ENCODE measurements around the gene KCNE1.
"Not testable (repeated sequence)": the region's sequence is repeated elsewhere in the genome, so short reads cannot be mapped to it uniquely, and the experiment has no call there.

The KCNE1 gene

DNA sequence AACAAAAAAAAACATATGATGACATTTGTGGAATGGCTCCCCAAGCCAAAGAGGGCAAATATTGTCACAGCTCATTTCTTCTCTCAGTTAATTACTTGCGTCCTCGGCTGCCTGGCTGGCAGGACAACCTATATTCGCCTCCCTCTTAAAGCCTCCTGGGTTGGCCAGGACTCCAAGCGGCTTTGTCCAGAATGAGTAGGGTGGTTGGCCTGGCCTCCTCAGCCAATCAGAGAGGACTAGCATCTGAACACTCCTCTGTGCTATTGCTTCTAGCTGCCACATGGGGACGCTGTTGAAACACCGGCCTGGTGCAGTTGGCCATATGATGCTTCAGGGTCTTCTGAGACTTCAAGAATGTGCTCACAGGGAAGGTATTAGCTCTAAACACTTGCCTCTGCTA is 83.6 kb downstream of the KCNE1 start:
- not testable (repeated sequence) for DNase-seq (ENCODE audit: insufficient read length, low spot score); FAIRE-seq

DNA sequence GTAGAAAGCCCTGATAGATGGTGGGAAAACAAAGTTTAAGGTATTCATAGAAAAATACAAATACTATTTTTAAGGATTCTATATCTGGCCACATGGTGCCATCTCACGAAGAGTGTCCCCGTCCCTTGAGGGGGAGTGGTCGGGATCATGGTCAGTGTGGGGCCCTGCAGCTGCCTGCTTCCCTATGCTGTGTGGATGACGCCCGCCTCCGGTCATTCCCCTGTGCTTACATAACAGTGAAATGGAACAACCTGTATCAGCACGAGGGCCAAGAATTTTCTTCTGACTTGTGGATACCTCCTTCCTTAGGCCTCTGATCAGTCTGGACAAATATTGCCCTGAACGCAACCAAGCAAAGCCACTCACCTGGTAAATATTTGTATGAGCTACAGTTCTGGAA is 84.7 kb downstream of the KCNE1 start:
- DNase-seq (ENCODE audit: insufficient read length, low spot score); FAIRE-seq: not testable (repeated sequence)

DNA sequence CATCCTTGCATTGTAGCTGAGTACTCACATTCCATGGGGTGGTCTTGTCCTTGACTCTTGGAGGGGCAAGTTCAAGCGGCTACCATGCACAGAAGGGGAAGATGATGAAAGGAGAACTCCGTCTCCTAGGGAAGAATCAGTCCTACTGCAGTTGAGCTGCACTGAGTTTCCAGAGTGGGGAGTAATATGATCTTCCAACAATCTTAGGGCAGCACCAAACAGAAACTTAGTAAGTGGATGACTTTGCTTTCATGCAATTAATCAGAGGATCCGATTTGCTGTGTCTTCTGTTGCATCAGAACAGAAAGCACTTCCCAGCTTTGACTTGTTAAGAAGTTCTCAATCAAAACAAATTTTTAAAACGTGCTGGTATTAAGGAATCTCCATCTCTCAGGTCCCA is 88.2 kb downstream of the KCNE1 start, which contains the start of gene SMIM34:
Gene SMIM34 (minus strand): TSS at position 147 of the 400 bp plus-strand sequence. CDS start 112 bp downstream, at position 35.
- FAIRE-seq; DNase-seq (ENCODE audit: insufficient read length, low spot score): not testable (repeated sequence)

DNA sequence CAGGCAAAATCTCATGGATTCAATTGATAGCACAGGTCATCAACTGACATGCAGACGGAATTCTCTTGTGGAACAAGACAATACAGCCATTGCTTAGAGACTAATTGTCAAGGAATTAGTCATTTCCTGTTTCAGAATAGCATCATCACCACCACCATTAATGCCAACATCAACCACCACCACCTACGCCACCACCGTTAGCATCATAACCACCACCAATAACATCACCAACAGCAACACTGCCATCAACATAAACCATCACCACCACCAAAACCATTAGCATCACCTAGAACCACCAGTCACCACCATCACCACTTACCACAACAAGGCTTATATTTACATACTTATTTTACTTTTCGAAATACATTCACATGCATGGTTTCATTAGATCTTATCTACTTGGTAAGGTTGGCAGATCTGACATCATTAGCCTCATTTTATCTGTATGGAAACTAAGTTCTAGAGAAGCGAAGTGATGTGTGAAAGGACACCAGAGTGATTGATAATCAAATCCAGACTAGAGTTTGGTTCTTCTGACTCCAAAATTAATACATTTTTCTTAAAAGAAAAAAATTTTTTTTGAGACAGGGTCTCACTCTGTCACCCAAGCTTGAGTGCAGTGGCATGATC is 94.4 kb downstream of the KCNE1 start:
- DNase-seq (ENCODE audit: insufficient read length, low spot score); FAIRE-seq: not testable (repeated sequence)

DNA sequence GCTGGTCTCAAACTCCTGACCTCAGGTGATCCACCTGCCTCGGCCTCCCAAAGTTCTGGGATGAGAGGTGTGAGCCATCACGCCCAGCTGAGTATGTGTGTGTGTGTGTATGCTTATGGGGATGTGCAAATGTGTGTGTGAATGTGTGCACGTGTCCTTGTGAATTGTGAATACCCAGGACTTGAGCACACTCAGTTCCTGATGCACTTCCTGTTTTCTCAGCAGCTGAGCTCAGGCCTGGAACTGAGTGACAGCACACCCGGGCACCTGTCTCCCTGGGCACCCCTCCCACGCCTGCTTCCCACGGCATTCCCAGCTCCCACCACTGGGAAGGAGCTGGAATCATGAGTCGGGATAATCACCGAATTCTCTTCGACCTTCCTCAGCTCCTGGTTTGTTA is 104.7 kb downstream of the KCNE1 start:
- not testable (repeated sequence) for FAIRE-seq; DNase-seq (ENCODE audit: insufficient read length, low spot score)

GRCh38 chr21:34406676-34407075 is 105.3 kb downstream of the KCNE1 start:
- not testable (repeated sequence) for FAIRE-seq; DNase-seq (ENCODE audit: insufficient read length, low spot score)

- DNase-seq (ENCODE audit: insufficient read length, low spot score); FAIRE-seq: not testable (repeated sequence)
Measured at GRCh38 chr21:34406102-34406501, 105.9 kb downstream of the KCNE1 start.

DNA sequence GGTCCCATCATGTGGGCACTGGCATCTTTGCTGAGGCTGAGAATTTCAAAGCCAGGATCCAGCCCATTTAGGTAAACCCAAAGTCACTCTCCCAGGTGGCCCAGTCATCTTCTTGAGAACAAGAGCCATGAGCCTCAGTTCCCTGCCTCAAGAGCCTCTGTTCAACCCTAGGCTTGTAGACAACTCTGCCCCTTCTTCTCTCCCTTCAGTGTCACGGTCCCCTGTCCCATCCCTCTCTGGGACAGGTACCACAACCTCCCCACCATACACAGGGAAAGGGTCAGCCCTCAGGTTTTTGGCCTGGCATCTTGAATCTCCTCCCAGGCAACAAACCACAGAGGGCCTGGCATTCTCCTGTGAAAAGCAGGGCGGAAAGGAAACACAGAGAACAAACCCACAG is 106.3 kb downstream of the KCNE1 start:
- not testable (repeated sequence) for FAIRE-seq; DNase-seq (ENCODE audit: insufficient read length, low spot score)

GRCh38 chr21:34404742-34405141 is 107.3 kb downstream of the KCNE1 start:
- DNase-seq (ENCODE audit: insufficient read length, low spot score); FAIRE-seq: not testable (repeated sequence)

DNA sequence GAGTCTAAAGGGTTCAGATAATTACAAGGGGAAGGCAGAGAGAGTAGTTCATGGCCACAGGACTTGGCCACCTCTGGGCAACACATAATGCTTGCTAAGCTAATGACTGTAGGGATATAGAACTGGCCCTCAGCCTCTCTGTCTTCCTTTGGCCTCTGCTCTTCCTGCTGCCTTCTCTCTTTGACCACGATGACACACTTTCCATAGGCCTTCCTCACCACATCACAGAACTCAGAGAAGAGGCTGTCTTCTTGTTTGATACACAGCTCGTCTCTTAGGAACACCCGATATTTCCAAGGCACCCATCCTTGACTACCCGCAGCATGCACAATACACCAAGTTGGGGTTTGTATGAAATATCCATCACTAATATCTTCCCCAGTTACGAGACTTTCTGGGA is 111.5 kb downstream of the KCNE1 start:
- not testable (repeated sequence) for DNase-seq (ENCODE audit: insufficient read length, low spot score); FAIRE-seq

Data from H54 (cell line).